B cell (primary cell): ENCODE data around the gene SNTA1. TPM values are rescaled to one million over a fixed set of nuclear protein-coding genes. Genes with fewer than 3 reads are reported as not detected.

ENCODE experiments used
- ATAC-seq: fragments of 200-7000 bp; cut with Tn5 transposase; one replicate; pipeline ENCODE4 v1.10.0; 2021; ENCODE audit warnings: low read depth, mild to moderate bottlenecking, moderate number of reproducible peaks, moderate library complexity
- CTCF ChIA-PET: fragments of 350-600 bp; sonication (Branson Sonifier 250); formaldehyde crosslinking; loops from one replicate; lab custom pipeline; 2021; ENCODE audit warnings: antibody characterized with exemption, inconsistent platforms; lab: Charles Lee
- POLR2A ChIA-PET: fragments of 350-600 bp; sonication (Branson Sonifier 250); formaldehyde crosslinking; loops from one replicate; lab custom pipeline; 2021; ENCODE audit warnings: antibody characterized with exemption; lab: Charles Lee
- DNase-seq: peaks from one replicate; pipeline ENCODE4 v3.0.0; 2013
- H2AFZ ChIP-seq: 2 replicates; pipeline ENCODE4 v1.6.1; 2012; ENCODE audit warnings: mild to moderate bottlenecking, low read depth, low read length; ENCODE audit not compliant: insufficient read depth, poor library complexity, severe bottlenecking
- H3K27ac ChIP-seq, 2 donors: 1 replicate in 1 of 2; 2 replicates in 1 of 2; pipeline ENCODE4 v1.5.1; 2012 to 2013; ENCODE audit warnings: low read length in 2 of 2, mild to moderate bottlenecking in 2 of 2, moderate library complexity in 1 of 2
- H3K27me3 ChIP-seq, 4 experiments: fragments of 200-600 bp in 1 of 4; sonication (generic) in 1 of 4; replicated peaks in 1 of 4; 1 replicate in 2 of 4; 2 replicates in 2 of 4; pipeline versions ENCODE4 v1.6.1 to v1.7.0; 2013 to 2016; ENCODE audit warnings: low read length in 3 of 4, mild to moderate bottlenecking in 2 of 4, mixed read lengths in 1 of 4, moderate library complexity in 1 of 4; ENCODE audit not compliant: insufficient read depth in 4 of 4, control insufficient read depth in 3 of 4; ENCODE audit errors: control extremely low read depth in 1 of 4
- H3K36me3 ChIP-seq, 2 experiments: replicated peaks in 1 of 2; 1 replicate in 1 of 2; 2 replicates in 1 of 2; pipeline versions ENCODE4 v1.6.1 to v1.7.1; 2013; ENCODE audit warnings: low read length in 1 of 2; ENCODE audit not compliant: insufficient read depth in 2 of 2, control insufficient read depth in 1 of 2; ENCODE audit errors: control extremely low read depth in 1 of 2, extremely low read depth in 1 of 2
- H3K4me1 ChIP-seq, 2 donors: fragments of 200-600 bp in 1 of 2; sonication (generic) in 1 of 2; 1 replicate in 1 of 2; 2 replicates in 1 of 2; pipeline versions ENCODE4 v1.5.1 to v1.6.1; 2013 to 2017; ENCODE audit warnings: low read length in 2 of 2; ENCODE audit not compliant: control insufficient read depth in 2 of 2, insufficient read depth in 2 of 2
- H3K4me2 ChIP-seq: replicated peaks from 2 replicates; pipeline ENCODE3; 2012; ENCODE audit warnings: mild to moderate bottlenecking, low read depth, low read length; ENCODE audit not compliant: poor library complexity, severe bottlenecking
- H3K4me3 ChIP-seq, 5 experiments: fragments of 200-600 bp in 1 of 5; sonication (generic) in 1 of 5; 1 replicate in 3 of 5; 2 replicates in 2 of 5; pipeline versions ENCODE4 v1.5.1 to v1.7.0; 2011 to 2016; ENCODE audit warnings: low read length in 4 of 5, mild to moderate bottlenecking in 4 of 5, low read depth in 2 of 5, control low read depth in 1 of 5, moderate library complexity in 1 of 5; ENCODE audit not compliant: insufficient read depth in 1 of 5; ENCODE audit errors: control extremely low read depth in 1 of 5, extremely low read depth in 1 of 5
- H3K79me2 ChIP-seq: fragments of 200-600 bp; sonication (generic); one replicate; pipeline ENCODE4 v1.6.0; 2016; ENCODE audit warnings: low read length; ENCODE audit not compliant: control insufficient read depth, insufficient read depth
- H3K9ac ChIP-seq: fragments of 200-600 bp; sonication (generic); 2 replicates; pipeline ENCODE4 v1.6.1; 2017; ENCODE audit warnings: mild to moderate bottlenecking, low read length, moderate library complexity
- H3K9me3 ChIP-seq, 3 donors: one replicate each; pipeline versions ENCODE4 v1.6.1 to v1.7.1; 2013; ENCODE audit warnings: low read length in 2 of 3; ENCODE audit not compliant: control insufficient read depth in 2 of 3, insufficient read depth in 1 of 3; ENCODE audit errors: control extremely low read depth in 1 of 3
- H4K20me1 ChIP-seq: 2 replicates; pipeline ENCODE4 v1.6.0; 2012; ENCODE audit warnings: mild to moderate bottlenecking, low read length; ENCODE audit not compliant: insufficient read depth, control insufficient read depth, poor library complexity, severe bottlenecking
- H3K27ac Mint-ChIP-seq: one replicate; pipeline ENCODE4 v1.8.0; 2021; ENCODE audit warnings: mixed read lengths
- H3K27me3 Mint-ChIP-seq: one replicate; pipeline ENCODE4 v1.8.0; 2021; ENCODE audit warnings: mixed read lengths
- H3K4me1 Mint-ChIP-seq: one replicate; pipeline ENCODE4 v1.8.0; 2021; ENCODE audit warnings: mixed read lengths
- H3K4me3 Mint-ChIP-seq: one replicate; pipeline ENCODE4 v1.8.0; 2021; ENCODE audit warnings: mixed read lengths
- H3K9me3 Mint-ChIP-seq: one replicate; pipeline ENCODE4 v1.8.0; 2022; ENCODE audit warnings: mixed read lengths; ENCODE audit not compliant: insufficient read depth
- CTCF ChIP-seq: fragments of 200-600 bp; IDR thresholded peaks from one replicate; pipeline ENCODE4 v1.8.0; 2022; ENCODE audit warnings: antibody characterized with exemption, mild to moderate bottlenecking
- EZH2 ChIP-seq: IDR thresholded peaks from 2 replicates; pipeline ENCODE4 v1.6.1; 2012; ENCODE audit warnings: borderline replicate concordance, low read depth, mild to moderate bottlenecking, moderate library complexity, low read length; ENCODE audit not compliant: insufficient read depth, poor library complexity, severe bottlenecking
- WGBS: methylation state at CpG from one replicate; pipeline ENCODE4 v1.1.5; 2013; ENCODE audit warnings: missing lambda C conversion rate; ENCODE audit not compliant: insufficient coverage; 5-methylcytosine and 5-hydroxymethylcytosine counted together
- intact Hi-C: fragments of 100-400 bp; cut with micrococcal nuclease; formaldehyde crosslinking; loops from one replicate; pipeline ENCODE4 v1.10.0; 2022
- polyA plus RNA-seq: library from polyadenylated mRNA; depleted of rRNA; stranded (reverse); fragments of >200 nt; gene quantifications from 2 replicates; pipeline ENCODE4 v1.2.3, GENCODE V29; 2012
- total RNA-seq, 2 donors: library from RNA; stranded (reverse); fragments of 120-200 nt in 1 of 2; gene quantifications; 1 replicate in 1 of 2; 2 replicates in 1 of 2; pipeline versions ENCODE4 v1.2.3 to v1.2.4, GENCODE V29; 2013 to 2022

The SNTA1 gene
- total and polyA plus RNA-seq, 2 donors (not counting 1 experiment from before 2014, with no cell fraction given), result 7.0 to 9.9 TPM

GRCh38 chr20:33386673-33387072 lies 56.9 kb downstream of the SNTA1 start:
- Mint-ChIP-seq H3K4me1 (no peaks in the 10 kb centered on the region), H3K4me3 (no peak overlapping the region), H3K27me3 (no peaks in the 10 kb centered on the region), H3K27ac (no peak overlapping the region), H3K9me3 (no peaks in the 10 kb centered on the region)
- no CpG with 5 or more reads among the region's 1 CpG for WGBS
- POLR2A ChIA-PET, result no interaction called here
- Histone ChIP-seq H3K79me2 (no peaks in the 10 kb centered on the region), H3K27ac (no peak overlapping the region), H3K9ac (no peak overlapping the region), H3K4me3 (no peak overlapping the region), H2AFZ (no peak overlapping the region), H3K4me1 (no peaks in the 10 kb centered on the region), H3K36me3 (peaks cover 5 to 57% of the 10 kb centered on the region in 2 experiments), H4K20me1 (no peaks in the 10 kb centered on the region), H3K27me3 (no peaks in the 10 kb centered on the region), H3K9me3 (no peaks in the 10 kb centered on the region), H3K4me2 (no peak overlapping the region)
- CTCF ChIA-PET, result no interaction called here
- intact Hi-C loops, result no loop called here
- TF ChIP-seq CTCF, result no peak
- no peak for TF ChIP-seq EZH2
- ATAC-seq (no peak), DNase-seq (no peak)

GRCh38 chr20:33377366-33377765 lies 66.2 kb downstream of the SNTA1 start:
- H3K4me1 Mint-ChIP-seq, result no peaks in the 10 kb centered on the region
- H3K4me2 ChIP-seq, result no peak overlapping the region
- H3K27me3 Mint-ChIP-seq, result no peaks in the 10 kb centered on the region
- H3K9me3 Mint-ChIP-seq, result no peaks in the 10 kb centered on the region
- H2AFZ ChIP-seq, result no peak overlapping the region
- ChIA-PET POLR2A (no interaction called here), CTCF (interaction anchor here (1.2 kb wide), 1 partner anchor 68 kb away, joined by 3 read pairs; no protein-coding TSS in a partner anchor)
- WGBS, result 100% methylated on average over 1 of the region's 2 CpGs
- H3K4me3 Mint-ChIP-seq, result no peak overlapping the region
- H3K27me3 ChIP-seq, result no peaks in the 10 kb centered on the region
- no peak overlapping the region for H3K27ac ChIP-seq
- H3K9me3 ChIP-seq, result no peaks in the 10 kb centered on the region
- no peaks in the 10 kb centered on the region for H3K4me1 ChIP-seq
- no peaks in the 10 kb centered on the region for H4K20me1 ChIP-seq
- no peak overlapping the region for H3K4me3 ChIP-seq
- ATAC-seq (no peak), DNase-seq (no peak)
- intact Hi-C loops, result no loop called here
- no peak for TF ChIP-seq EZH2
- no peak for TF ChIP-seq CTCF
- H3K27ac Mint-ChIP-seq, result no peak overlapping the region
- H3K36me3 ChIP-seq, result peaks cover 8 to 49% of the 10 kb centered on the region in 2 experiments
- H3K9ac ChIP-seq, result no peak overlapping the region
- H3K79me2 ChIP-seq, result no peaks in the 10 kb centered on the region
